Measurements from ENCODE around the gene GDPD4.

Gene GDPD4, protein sequence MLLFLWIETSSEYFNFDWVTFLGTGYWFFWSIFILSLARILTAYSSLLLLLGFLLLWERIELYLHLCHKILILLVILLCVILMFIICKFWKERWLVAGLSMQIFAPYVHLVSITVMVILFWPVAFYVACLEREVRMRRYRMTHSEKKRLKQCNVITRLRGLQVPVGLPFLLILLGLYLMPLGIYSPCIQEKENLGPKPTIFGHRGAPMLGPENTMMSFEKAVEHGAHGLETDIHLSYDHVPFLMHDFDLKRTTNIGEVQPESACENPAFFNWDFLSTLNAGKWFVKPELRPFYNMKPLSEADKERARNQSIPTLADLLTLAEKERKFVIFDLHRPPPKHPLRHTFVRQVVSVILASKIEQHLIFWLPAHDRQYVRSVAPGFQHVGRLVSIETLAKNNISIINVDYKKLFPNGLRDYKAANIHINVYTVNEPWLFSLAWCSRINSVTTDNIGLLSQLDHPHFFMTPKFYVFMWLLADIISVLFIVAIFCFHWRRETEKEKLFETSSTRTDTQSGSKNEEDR

DNA sequence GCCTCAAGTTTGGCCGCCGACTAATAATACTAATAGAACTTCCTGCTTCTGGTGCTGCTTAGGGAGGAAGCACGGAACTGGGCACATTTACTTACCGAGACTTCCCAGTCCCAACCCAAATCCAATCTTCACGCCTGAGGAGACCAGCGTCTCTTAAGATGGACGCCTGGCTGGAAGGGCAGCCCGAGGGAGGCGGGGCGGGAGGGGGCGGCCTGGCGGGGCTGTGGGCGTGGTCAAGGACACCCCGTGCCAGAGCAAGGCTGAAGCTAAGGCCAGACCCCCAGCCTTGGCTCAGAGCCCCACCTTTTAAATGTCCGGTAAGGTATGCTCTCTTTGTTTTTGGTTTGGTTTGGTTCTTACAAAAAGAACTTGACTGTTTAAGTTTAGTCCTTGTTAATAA lies at the start of gene GDPD4:
TSS of gene GDPD4 (minus strand) at position 177 of the 400 bp plus-strand sequence. CDS start 16,549 bp downstream, outside the sequence.
- DNase-seq (ENCODE audit: low spot score) (no peak), FAIRE-seq (no peak)

DNA sequence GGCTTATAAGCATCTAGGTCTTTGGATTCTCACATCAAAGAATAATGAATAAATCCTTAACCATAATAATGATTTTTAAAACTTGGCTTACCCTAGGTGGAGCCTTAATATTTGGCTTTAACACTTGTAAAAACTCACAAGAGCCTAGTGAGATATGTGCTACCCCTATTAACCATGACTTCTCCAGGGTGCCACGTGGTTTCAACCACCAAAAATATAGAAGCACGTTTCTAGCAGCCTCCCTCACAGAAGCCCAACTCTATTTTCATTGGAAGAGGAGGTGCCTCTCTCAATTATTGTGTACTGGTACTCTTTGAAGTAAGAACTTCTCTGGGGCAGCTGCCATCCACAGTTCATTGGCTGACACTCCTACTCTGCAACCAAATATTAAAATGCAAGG lies 46.5 kb upstream of the GDPD4 start:
- DNase-seq (ENCODE audit: low spot score) = no peak
- FAIRE-seq = no peak

DNA sequence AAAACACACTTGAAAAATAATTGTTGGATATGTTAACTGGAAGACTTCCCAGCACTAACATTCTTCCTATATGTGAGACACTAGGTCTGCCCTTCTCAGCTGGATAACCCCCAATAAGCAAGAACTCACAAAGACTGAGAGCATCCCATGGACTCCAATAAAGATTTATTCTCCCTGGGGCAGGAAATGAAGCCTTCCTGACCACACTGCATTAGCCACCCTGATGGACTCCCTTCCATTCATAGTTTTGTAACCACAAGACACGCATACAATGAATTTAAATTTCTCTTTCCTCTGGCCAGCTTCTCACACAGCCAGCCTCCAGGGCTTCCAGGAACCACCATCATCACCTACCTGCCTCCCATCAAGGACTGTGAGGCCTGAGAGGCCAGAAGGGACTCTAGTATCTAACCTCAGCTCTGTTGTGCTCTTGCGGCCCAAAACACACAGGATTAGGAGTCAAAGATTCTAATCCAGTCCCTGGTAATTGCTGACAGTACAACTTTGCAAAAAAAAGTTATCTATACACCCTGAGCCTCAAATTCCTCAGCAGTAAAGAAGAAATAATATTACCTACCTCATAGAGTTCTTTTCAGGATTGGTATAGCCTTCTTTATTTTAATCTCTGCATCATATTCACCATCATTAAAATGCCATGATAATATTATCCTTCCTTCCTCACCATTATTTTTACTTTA lies 45.6 kb upstream of the GDPD4 start:
- peak; percentile 68 for DNase-seq (ENCODE audit: low spot score)

DNA sequence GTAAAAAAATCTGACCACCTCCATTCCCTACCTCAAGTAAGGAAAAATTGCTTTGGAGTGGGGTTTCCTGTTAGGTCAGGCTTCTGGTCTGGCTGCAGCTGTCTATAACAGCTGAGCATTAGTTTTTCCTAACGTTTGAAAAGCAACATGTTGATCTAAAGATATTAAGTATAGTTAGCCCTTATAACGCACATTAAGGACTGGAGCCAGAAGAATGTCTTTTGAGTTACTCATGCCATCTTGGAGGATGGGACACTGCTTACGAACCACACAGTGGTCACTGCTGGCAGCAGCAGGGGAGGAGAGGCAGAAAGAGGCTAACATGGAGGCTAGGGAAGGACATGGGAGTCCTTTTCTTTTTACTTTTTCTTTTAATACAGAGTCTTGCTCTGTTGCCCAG lies 44.1 kb upstream of the GDPD4 start:
- peak; percentile 65 for DNase-seq (ENCODE audit: low spot score)

More for the DNA sequence above, 45.6 kb upstream of the GDPD4 start:
- peak; percentile 77 for FAIRE-seq

DNA sequence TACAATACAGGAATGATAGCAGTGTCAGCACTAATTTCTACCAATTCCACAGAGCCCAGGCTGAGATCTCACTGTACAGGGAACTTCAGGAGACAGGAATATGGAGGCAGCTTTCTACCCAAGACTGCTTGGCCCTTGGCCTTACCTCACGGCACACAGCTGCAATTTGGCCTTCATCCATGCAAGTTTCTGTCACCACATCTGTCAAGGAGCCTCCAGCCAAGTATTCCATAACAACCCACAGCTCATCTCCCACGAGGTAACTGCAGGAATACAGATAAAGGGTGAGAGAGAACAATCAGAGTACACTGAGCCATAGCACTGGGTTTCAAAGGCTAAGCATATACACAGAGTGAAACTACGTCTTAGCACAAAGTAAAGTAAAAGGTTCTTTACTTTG lies 39.0 kb upstream of the GDPD4 start:
- FAIRE-seq (no peak), DNase-seq (ENCODE audit: low spot score) (no peak)

More for the DNA sequence above, 44.1 kb upstream of the GDPD4 start:
- no peak for FAIRE-seq

- DNase-seq (ENCODE audit: low spot score) (no peak), FAIRE-seq (no peak)
Measured at GRCh38 chr11:77332259-77332658, 30.8 kb upstream of the GDPD4 start.

DNA sequence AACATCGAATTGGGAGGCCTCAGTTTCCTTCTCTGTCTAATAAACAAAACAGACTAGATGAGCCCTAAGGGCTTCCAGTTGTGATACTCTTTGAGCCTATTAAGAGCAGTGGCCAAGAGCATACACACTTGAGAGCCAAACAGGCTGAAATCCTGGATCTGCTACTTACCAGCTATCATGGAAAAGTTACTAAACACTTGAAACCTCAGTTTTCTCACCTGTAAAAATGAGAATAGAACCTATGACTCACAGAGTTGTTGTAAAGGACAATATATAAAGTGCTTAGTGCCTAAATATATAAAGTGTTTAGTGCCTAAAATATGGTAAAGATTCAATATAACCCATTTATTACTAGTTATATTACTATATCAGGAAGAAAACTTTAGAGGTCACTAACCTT lies 23.7 kb upstream of the GDPD4 start:
- FAIRE-seq = no peak
- no peak for DNase-seq (ENCODE audit: low spot score)

DNA sequence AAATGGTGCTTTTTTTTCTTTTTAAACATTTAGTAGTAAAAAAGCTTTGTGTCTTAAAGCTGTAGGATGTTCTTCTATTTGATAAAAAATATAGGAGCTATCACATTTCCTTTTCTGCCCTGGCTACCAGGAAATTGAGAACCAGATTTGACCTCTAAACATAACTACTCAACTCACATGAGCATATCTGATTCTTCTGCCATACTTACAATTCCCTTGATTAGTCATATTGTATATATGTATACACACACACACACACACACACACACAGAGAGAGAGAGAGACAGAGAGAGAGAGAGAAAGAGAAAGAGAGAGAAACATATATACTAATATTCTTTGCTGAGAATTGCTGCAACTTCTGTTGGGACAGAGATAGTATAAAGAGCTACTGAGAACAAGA lies 23.0 kb upstream of the GDPD4 start:
- DNase-seq (ENCODE audit: low spot score) (no peak), FAIRE-seq (no peak)

DNA sequence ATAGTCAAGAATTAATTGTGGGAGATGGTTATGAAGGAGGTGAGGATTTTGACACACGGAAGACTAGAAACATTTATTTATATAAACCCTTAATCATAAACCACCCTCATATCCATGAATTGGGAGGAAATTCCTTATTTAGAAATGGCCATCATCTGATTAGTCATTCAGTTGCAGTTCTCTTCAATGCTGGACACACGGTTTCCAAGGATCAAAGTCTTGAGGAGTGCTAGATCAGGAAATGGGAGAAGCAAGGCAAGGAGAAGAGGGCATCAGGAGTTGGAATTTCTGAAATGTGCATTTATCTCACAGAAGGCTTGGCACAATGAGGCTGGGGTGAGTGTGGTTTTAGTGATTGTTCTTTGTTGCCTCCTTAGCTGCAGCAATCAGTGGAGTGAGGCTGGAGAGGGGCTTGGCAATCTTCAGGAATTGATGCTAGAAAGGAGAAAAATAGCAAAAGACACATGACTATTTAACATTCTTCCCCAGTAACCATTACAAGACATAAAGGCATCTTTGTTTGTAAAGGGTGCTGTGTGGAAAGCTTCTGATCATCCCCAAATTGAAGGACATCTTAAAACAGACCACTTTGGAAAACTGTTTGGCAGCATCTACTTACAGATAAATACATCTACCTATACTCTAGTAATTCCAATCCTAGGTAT lies 21.6 kb upstream of the GDPD4 start:
- FAIRE-seq = no peak
- DNase-seq (ENCODE audit: low spot score) = no peak

DNA sequence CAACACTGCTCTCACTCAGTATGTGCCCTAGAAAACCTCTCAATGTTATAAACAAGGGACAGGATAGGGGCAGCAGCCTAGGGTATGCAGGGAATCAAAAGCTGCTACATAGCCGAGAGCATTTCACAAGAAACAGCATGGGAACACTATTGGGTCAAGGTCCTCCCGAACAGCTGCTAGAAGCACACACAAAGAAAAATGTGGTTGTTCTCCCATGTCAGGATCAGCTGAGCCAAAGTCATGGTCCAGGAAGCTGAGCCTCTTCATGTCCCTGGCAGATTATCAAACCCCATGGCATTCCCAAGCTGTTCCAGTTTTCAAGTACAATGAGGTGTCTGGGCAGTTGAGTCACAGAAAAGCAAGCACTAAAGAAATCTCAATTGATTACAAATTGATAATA lies 21.0 kb upstream of the GDPD4 start:
- DNase-seq (ENCODE audit: low spot score) = no peak
- no peak for FAIRE-seq

- FAIRE-seq (no peak), DNase-seq (ENCODE audit: low spot score) (no peak)
Measured at GRCh38 chr11:77320351-77320750, 18.9 kb upstream of the GDPD4 start.

- DNase-seq (ENCODE audit: low spot score) (no peak), FAIRE-seq (no peak)
Measured at GRCh38 chr11:77318600-77318999, 17.1 kb upstream of the GDPD4 start.

DNA sequence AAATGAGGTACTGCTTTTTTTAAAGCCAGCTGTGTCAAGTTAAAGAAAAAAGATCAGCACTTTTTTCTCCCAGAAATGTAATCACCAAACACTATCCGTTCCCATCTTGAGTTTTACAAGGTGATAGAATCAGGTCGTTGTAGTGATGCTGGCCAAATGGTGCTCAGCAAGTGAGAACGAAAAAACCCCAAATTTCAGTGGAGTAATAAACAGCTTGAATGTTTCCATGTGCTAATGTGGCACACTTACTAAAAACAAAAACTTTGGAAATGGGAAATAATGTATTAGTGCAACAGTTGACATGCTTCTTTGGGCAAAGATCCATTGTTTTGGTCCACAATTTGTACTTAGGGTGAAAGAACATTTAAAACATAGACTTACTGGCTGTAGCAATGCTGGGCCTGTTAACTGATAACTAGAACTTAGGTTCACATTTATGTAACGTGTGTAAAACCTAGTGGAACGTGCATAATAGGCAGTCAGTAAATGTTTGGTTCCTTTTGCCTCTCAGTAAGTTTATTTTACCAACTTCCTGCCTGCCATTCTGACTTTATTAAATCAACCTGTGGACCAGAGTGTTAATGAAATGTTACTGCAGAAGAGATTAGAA lies 15.4 kb upstream of the GDPD4 start:
- FAIRE-seq (no peak), DNase-seq (ENCODE audit: low spot score) (no peak)

DNA sequence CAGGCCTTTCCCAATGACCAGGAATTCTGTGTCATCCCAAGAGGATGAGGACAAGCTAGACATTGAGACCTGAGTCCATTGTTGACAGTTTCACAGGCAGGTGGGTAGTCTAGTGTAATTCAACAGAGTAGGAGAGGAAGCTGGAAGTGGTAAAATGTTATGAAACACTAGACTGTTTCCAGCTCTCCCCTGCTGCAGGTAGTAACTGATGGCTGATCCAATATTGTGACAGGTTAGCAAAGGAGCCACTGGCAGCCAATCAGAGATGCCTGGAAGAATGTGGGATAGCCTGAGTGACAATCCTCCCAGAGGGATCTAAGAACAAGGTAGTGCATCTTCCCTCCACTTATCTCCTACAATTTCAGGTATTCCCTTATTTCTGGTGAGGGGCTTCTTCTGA lies 10.6 kb upstream of the GDPD4 start:
- DNase-seq (ENCODE audit: low spot score) = no peak
- FAIRE-seq = no peak

GRCh38 chr11:77311701-77312100 lies 10.2 kb upstream of the GDPD4 start:
- FAIRE-seq (no peak), DNase-seq (ENCODE audit: low spot score) (no peak)

DNA sequence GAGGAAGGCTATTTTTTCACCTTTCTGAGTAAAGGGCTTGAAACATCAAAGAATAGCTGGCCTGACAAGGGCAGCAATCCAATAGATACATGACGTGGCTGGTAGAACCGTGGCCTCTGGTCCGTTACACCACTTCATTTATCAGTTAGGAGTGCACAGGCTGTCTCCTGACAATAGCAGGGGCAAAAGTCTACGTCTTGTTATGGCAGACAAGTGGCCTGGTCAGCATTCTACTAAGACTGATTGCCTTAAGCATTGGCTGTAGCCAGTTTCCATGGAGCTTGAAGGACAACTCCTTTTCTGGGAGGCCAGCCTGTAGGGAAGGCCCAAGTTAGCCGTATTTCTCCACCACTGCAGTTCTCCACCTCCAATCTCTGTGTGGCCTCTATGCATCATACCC lies 9.2 kb upstream of the GDPD4 start:
- no peak for DNase-seq (ENCODE audit: low spot score)
- FAIRE-seq = no peak

- FAIRE-seq (no peak), DNase-seq (ENCODE audit: low spot score) (no peak)
Measured at GRCh38 chr11:77309401-77310085, 8.1 kb upstream of the GDPD4 start.

GRCh38 chr11:77308838-77309237 lies 7.4 kb upstream of the GDPD4 start:
- DNase-seq (ENCODE audit: low spot score) = no peak
- FAIRE-seq = no peak

GRCh38 chr11:77303328-77303727 lies 1.8 kb upstream of the GDPD4 start:
- DNase-seq (ENCODE audit: low spot score) = no peak
- FAIRE-seq = no peak

DNA sequence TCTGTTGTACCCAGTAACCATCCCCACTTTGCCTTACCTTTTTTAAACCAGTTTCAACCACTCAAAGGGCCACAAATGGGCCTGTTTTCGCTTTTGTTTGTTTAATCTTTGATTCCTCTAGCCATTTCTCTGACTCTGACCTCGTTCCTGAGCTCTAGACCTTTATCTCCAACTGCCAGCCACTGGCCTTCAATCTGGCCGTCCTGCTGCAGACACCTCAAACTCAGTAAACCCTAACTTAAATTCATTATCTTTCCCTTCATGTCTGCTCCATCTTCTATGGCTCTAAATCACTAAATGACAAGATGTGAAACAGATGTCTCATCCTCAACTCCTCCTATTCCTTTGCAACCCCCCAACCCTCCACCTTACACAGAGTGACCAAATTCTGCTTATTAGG lies 1.3 kb upstream of the GDPD4 start:
- no peak for DNase-seq (ENCODE audit: low spot score)
- FAIRE-seq = no peak

- DNase-seq (ENCODE audit: low spot score) = no peak
- no peak for FAIRE-seq
Measured at GRCh38 chr11:77300695-77301094, 791 bp downstream of the GDPD4 start.
